Gastrocnemius medialis (tissue), 4 donors: Measurements from ENCODE around the gene EEPD1. TPM values are rescaled to one million over a fixed set of nuclear protein-coding genes. Genes with fewer than 3 reads are reported as not detected.

ENCODE experiments used
- ATAC-seq, 2 donors: fragments of 150-250 bp; one replicate each; pipeline ENCODE4 v1.9.1; 2016
- DNase-seq, 2 donors: peaks; one replicate each; pipeline ENCODE4 v3.0.0-alpha.2; 2019
- H3K27ac ChIP-seq, 4 donors: fragments of 200-600 bp; sonication (generic); 1 replicate in 1 of 4; 2 replicates in 3 of 4; pipeline ENCODE4 v1.5.1; 2016 to 2018; ENCODE audit warnings: mild to moderate bottlenecking in 2 of 4, moderate library complexity in 1 of 4
- H3K27me3 ChIP-seq, 3 donors: fragments of 200-600 bp; sonication (generic) in 2 of 3; 1 replicate in 1 of 3; 2 replicates in 2 of 3; pipeline versions ENCODE4 v1.5.1 to v1.6.0; 2016 to 2019; ENCODE audit warnings: mild to moderate bottlenecking in 1 of 3, moderate library complexity in 1 of 3
- H3K36me3 ChIP-seq, 2 donors: fragments of 200-600 bp; sonication (generic) in 1 of 2; one replicate each; pipeline ENCODE4 v1.5.1; 2017 to 2018
- H3K4me1 ChIP-seq, 2 donors: fragments of 200-600 bp; sonication (generic) in 1 of 2; one replicate each; pipeline ENCODE4 v1.5.1; 2016 to 2017; ENCODE audit warnings: mild to moderate bottlenecking in 2 of 2
- H3K4me3 ChIP-seq, 4 donors: fragments of 200-600 bp; sonication (generic) in 3 of 4; 1 replicate in 1 of 4; 2 replicates in 3 of 4; pipeline ENCODE4 v1.5.1; 2016 to 2019; ENCODE audit warnings: mild to moderate bottlenecking in 2 of 4
- H3K9me3 ChIP-seq, 3 donors: fragments of 200-600 bp; sonication (generic) in 2 of 3; 1 replicate in 1 of 3; 2 replicates in 2 of 3; pipeline ENCODE4 v1.5.1; 2016 to 2019
- POLR2A ChIP-seq, 2 donors: fragments of 450-650 bp; IDR thresholded peaks; one replicate each; pipeline ENCODE4 v1.6.1; 2017; ENCODE audit warnings: antibody characterized with exemption in 2 of 2, mild to moderate bottlenecking in 2 of 2, moderate library complexity in 2 of 2
- in situ Hi-C, 4 donors: fragments of 200-750 bp; cut with MboI; loops; one replicate each; pipeline versions ENCODE4 v1.15.0 to v1.8.0; 2017; ENCODE audit warnings: low sequenced_read_pairs in 4 of 4
- intact Hi-C: fragments of 100-400 bp; cut with DNase I; formaldehyde crosslinking; loops from one replicate; pipeline ENCODE4 v1.15.1; 2023; ENCODE audit warnings: low total_unique reads
- total RNA-seq, 4 donors: library from RNA; depleted of rRNA; stranded (reverse); fragments of >200 nt; gene quantifications; one replicate each; pipeline versions ENCODE4 v1.1.0 to v1.2.3, GENCODE V29; 2016
- TF ChIP-seq, protein P1 (sequence below), 5 experiments: fragments of 450-650 bp in 3 of 5; fragments of 200-600 bp in 2 of 5; sonication (generic) in 2 of 5; IDR thresholded peaks in 4 of 5; conservative IDR thresholded peaks in 1 of 5; 1 replicate in 4 of 5; 2 replicates in 1 of 5; pipeline ENCODE4 v1.5.1; 2016 to 2019; ENCODE audit warnings: antibody characterized with exemption in 5 of 5, mild to moderate bottlenecking in 3 of 5, moderate library complexity in 3 of 5

The EEPD1 gene
- total RNA-seq, 4 donors from 2014 or later = 41.0 to 68.5 (median 61.3) TPM

DNA sequence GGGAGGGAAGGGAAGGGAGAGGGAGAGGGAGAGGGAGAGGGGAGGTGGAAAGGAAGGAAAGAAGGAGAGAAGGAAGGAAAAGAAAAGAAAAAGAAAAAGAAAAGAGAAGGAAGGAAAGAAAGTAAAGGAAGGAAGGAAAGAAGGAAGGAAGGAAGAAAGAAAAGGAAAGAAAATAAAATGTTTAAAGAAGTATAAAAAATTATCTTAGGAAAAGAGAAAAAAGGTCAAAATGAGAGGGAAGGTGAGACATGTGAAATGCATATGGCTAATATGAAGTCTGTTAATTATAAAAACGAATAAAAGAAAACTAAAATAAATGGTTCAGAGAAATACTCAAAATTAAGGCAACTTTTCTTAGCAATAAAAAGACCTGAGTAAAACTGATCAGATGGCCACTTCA, 190.5 kb downstream of the EEPD1 start:
- Histone ChIP-seq H3K9me3 (no peaks in the 10 kb centered on the region), H3K27me3 (no peaks in the 10 kb centered on the region), H3K27ac (no peak overlapping the region), H3K4me1 (no peaks in the 10 kb centered on the region), H3K4me3 (no peak overlapping the region), H3K36me3 (no peaks in the 10 kb centered on the region)
- no peak for DNase-seq
- ATAC-seq = no peak
- in situ Hi-C loops = loop anchor here in 1 of 4 donors (25.0 kb wide), 1 partner anchor 631 kb away; no protein-coding TSS in a partner anchor
- no peak for TF ChIP-seq POLR2A (IDR thresholded peaks at IDR 0.05)
- TF ChIP-seq, protein P1, sequence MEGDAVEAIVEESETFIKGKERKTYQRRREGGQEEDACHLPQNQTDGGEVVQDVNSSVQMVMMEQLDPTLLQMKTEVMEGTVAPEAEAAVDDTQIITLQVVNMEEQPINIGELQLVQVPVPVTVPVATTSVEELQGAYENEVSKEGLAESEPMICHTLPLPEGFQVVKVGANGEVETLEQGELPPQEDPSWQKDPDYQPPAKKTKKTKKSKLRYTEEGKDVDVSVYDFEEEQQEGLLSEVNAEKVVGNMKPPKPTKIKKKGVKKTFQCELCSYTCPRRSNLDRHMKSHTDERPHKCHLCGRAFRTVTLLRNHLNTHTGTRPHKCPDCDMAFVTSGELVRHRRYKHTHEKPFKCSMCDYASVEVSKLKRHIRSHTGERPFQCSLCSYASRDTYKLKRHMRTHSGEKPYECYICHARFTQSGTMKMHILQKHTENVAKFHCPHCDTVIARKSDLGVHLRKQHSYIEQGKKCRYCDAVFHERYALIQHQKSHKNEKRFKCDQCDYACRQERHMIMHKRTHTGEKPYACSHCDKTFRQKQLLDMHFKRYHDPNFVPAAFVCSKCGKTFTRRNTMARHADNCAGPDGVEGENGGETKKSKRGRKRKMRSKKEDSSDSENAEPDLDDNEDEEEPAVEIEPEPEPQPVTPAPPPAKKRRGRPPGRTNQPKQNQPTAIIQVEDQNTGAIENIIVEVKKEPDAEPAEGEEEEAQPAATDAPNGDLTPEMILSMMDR (IDR thresholded peaks at IDR 0.05 in 4 of 5, conservative IDR thresholded peaks at IDR 0.05 in 1 of 5) = no peak
- intact Hi-C loops = no loop called here

DNA sequence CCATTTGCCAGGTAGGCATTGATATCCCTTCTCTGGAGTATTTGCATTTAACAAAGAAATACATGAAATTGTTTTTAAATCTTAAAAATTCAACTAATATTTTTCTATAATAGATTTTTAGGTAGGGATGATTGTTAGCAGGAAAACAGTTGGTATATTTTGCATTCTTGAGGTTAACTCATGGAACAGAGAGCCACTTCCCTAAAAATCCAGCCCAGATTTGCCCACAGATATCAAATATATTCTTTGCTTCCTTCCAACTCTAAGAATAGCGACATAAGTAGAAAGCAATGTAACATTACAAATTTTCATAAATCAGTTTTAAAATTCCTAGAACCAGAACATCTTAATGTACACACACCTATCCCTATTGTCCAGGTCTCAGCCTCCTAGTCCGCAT, 191.6 kb downstream of the EEPD1 start:
- H3K4me1 ChIP-seq = no peaks in the 10 kb centered on the region
- ATAC-seq (no peak), DNase-seq (no peak)
- no peak overlapping the region for H3K27ac ChIP-seq
- in situ Hi-C loops (loop anchor here in 1 of 4 donors (25.0 kb wide), 1 partner anchor 632 kb away; no protein-coding TSS in a partner anchor), intact Hi-C loops (no loop called here)
- no peaks in the 10 kb centered on the region for H3K36me3 ChIP-seq
- no peaks in the 10 kb centered on the region for H3K27me3 ChIP-seq
- TF ChIP-seq POLR2A (IDR thresholded peaks at IDR 0.05) = no peak
- TF ChIP-seq, protein P1 (IDR thresholded peaks at IDR 0.05 in 4 of 5, conservative IDR thresholded peaks at IDR 0.05 in 1 of 5) = no peak
- no peak overlapping the region for H3K4me3 ChIP-seq
- H3K9me3 ChIP-seq = no peaks in the 10 kb centered on the region

DNA sequence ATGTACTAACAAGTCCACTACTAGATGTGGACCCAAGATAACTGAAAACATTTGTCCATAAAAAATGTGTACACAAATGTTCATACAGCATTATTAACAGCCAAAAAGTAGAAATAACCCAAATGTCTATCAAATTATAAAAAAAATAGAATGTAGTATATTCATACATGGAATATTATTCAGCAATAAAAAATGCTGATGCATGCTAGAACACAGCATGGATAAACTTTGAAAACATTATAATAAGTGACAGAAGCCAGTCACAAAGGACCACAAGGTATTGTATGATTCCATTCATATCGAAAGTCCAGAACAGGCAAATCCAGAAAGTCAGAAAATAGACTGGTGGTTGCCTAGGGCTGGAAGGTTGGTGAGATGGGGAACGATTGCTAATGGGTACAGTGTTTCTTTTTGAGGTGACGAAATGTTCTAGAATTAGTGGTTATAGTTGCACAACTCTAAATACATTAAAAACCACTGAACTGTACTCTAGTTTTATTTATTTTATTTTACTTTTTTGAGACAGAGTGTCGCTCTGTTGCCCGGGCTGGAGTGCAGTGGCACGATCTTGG, 193.3 kb downstream of the EEPD1 start:
- no peak for ATAC-seq
- no peak for DNase-seq
- Histone ChIP-seq H3K27ac (no peak overlapping the region), H3K4me3 (no peak overlapping the region), H3K4me1 (no peaks in the 10 kb centered on the region), H3K9me3 (no peaks in the 10 kb centered on the region), H3K36me3 (no peaks in the 10 kb centered on the region), H3K27me3 (no peaks in the 10 kb centered on the region)
- TF ChIP-seq, protein P1 (IDR thresholded peaks at IDR 0.05 in 4 of 5, conservative IDR thresholded peaks at IDR 0.05 in 1 of 5) = no peak
- TF ChIP-seq POLR2A (IDR thresholded peaks at IDR 0.05) = no peak
- in situ Hi-C loops = loop anchor here in 1 of 4 donors (25.0 kb wide), 1 partner anchor 634 kb away; no protein-coding TSS in a partner anchor
- intact Hi-C loops = no loop called here

DNA sequence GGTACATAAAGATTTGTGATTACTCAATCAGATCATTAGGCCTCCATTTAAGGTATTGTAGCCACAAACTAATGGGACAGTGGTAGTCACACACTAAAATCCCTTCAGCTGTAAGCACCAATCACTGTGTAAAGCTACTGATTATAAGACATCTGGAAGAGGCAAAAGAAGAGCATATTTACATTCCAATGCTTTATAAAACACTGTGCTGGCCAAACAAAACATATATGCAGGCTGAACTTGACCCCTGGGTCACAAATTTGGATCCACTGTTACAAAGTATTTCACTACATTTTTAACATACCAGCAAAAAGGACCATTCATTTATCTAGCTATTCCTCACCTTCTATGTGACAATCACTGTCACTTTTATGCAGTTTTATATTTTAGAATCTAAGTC, 195.2 kb downstream of the EEPD1 start:
- intact Hi-C loops = no loop called here
- TF ChIP-seq POLR2A (IDR thresholded peaks at IDR 0.05) = no peak
- TF ChIP-seq, protein P1 (IDR thresholded peaks at IDR 0.05 in 4 of 5, conservative IDR thresholded peaks at IDR 0.05 in 1 of 5) = no peak
- ATAC-seq (no peak), DNase-seq (no peak)
- Histone ChIP-seq H3K36me3 (no peaks in the 10 kb centered on the region), H3K4me1 (no peaks in the 10 kb centered on the region), H3K27ac (no peak overlapping the region), H3K9me3 (no peaks in the 10 kb centered on the region), H3K4me3 (no peak overlapping the region), H3K27me3 (no peaks in the 10 kb centered on the region)
- in situ Hi-C loops = loop anchor here in 1 of 4 donors (25.0 kb wide), 1 partner anchor 636 kb away; no protein-coding TSS in a partner anchor
